ENCODE measurements around the gene PLCD3.

DNA sequence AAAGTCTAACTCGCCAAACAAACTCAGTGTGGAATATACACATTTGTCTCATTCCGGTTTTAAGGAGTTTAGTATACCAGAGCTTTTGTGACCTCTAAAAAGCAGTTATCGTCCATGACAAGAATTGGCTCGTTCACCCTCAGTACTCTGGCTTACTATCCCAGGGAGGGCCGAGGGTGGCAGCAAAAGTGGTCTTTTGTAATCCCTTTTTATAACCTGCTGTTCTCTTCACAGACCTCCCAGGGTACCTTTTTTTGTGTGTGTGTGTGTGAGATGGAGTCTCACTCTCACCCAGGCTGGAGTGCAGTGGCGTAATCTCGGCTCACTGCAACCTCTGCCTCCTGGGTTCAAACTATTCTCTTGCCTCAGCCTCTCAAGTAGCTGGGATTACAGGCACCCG lies 62.3 kb downstream of the PLCD3 start:
- TF ChIP-seq GATA2 (IDR thresholded peaks at IDR 0.05; ENCODE audit: low read depth, low read length), result no peak
- TF ChIP-seq GATA3 (IDR thresholded peaks at IDR 0.05; ENCODE audit: low read depth, low read length), result no peak
